Breast epithelium (tissue), 3 donors: ENCODE results near the gene CHCT1.

ENCODE experiments used
- POLR2A ChIP-seq: fragments of 450-650 bp; IDR thresholded peaks from one replicate; pipeline ENCODE4 v1.6.1; 2016; ENCODE audit warnings: antibody characterized with exemption, mild to moderate bottlenecking, moderate library complexity
- POLR2AphosphoS5 ChIP-seq, 3 donors: sonication (generic); formaldehyde crosslinking; IDR thresholded peaks; one replicate each; pipeline ENCODE4 v1.6.1; 2017; ENCODE audit warnings: antibody characterized with exemption in 3 of 3
- TF ChIP-seq, protein P1 (sequence below), 3 donors: fragments of 450-650 bp; IDR thresholded peaks; one replicate each; pipeline ENCODE4 v1.5.1; 2016 to 2017; ENCODE audit warnings: antibody characterized with exemption in 3 of 3, mild to moderate bottlenecking in 3 of 3, moderate library complexity in 3 of 3

DNA sequence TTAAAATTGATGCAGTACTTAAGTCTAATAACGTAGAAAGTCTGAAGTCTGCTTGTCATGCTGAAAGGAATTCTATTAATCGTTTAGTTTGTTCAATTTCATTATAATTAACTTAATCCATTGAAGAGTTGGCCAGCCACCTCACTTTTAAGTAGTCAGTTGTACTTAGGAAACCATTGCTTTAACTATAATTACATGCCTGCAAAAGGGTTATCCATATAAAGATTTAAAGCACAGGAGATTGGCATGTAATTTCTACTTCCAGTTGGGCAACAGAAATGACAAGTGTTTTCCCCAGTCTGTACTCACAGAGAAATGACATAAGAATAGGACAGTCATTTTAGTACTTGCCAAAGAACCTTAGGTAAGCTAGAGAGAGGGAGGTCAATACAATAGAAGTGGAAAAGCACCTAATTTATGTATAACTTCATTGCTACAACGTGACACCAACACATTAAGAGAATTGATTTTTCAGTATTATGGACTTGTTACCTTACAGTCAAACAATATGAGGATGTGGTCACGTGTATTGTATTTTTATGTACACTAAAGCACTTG lies 26.7 kb upstream of the CHCT1 start:
- TF ChIP-seq, protein P1, sequence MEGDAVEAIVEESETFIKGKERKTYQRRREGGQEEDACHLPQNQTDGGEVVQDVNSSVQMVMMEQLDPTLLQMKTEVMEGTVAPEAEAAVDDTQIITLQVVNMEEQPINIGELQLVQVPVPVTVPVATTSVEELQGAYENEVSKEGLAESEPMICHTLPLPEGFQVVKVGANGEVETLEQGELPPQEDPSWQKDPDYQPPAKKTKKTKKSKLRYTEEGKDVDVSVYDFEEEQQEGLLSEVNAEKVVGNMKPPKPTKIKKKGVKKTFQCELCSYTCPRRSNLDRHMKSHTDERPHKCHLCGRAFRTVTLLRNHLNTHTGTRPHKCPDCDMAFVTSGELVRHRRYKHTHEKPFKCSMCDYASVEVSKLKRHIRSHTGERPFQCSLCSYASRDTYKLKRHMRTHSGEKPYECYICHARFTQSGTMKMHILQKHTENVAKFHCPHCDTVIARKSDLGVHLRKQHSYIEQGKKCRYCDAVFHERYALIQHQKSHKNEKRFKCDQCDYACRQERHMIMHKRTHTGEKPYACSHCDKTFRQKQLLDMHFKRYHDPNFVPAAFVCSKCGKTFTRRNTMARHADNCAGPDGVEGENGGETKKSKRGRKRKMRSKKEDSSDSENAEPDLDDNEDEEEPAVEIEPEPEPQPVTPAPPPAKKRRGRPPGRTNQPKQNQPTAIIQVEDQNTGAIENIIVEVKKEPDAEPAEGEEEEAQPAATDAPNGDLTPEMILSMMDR (IDR thresholded peaks at IDR 0.05): no peak
- TF ChIP-seq POLR2A: no peak
- TF ChIP-seq POLR2AphosphoS5 (IDR thresholded peaks at IDR 0.05): no peak
